H9 (cell line): Measurements from ENCODE around the gene RAD54L. TPM values are rescaled to one million over a fixed set of nuclear protein-coding genes. Genes with fewer than 3 reads are reported as not detected.
"Not testable (repeated sequence)": the region's sequence is repeated elsewhere in the genome, so short reads cannot be mapped to it uniquely, and the experiment has no call there.

ENCODE experiments used
- DNase-seq: peaks from one replicate; pipeline ENCODE4 v3.0.0-alpha.2; 2017
- H2AFZ ChIP-seq: one replicate; pipeline ENCODE4 v1.6.1; 2013; ENCODE audit warnings: mild to moderate bottlenecking, low read length, control low read depth, moderate library complexity
- H2AK5ac ChIP-seq: 2 replicates; pipeline ENCODE4 v1.6.1; 2013; ENCODE audit warnings: low read length, control low read depth, mixed read lengths; ENCODE audit not compliant: insufficient read length
- H2BK120ac ChIP-seq: one replicate; pipeline ENCODE4 v1.6.1; 2013; ENCODE audit warnings: low read depth, mild to moderate bottlenecking, low read length, control low read depth, inconsistent platforms; ENCODE audit not compliant: poor library complexity, severe bottlenecking
- H2BK12ac ChIP-seq: 2 replicates; pipeline ENCODE4 v1.6.1; 2013; ENCODE audit warnings: low read length, control low read depth, mixed read lengths, low read depth; ENCODE audit not compliant: insufficient read length
- H2BK15ac ChIP-seq: 2 replicates; pipeline ENCODE4 v1.6.1; 2013; ENCODE audit warnings: low read depth, low read length, control low read depth
- H2BK20ac ChIP-seq: one replicate; pipeline ENCODE4 v1.6.1; 2013; ENCODE audit warnings: low read depth, mild to moderate bottlenecking, low read length, control low read depth, inconsistent platforms; ENCODE audit not compliant: poor library complexity, severe bottlenecking
- H2BK5ac ChIP-seq: 2 replicates; pipeline ENCODE4 v1.6.1; 2013; ENCODE audit warnings: low read length, control low read depth, mixed read lengths; ENCODE audit not compliant: insufficient read length
- H3K14ac ChIP-seq: 2 replicates; pipeline ENCODE4 v1.6.1; 2013; ENCODE audit warnings: low read length, control low read depth; ENCODE audit not compliant: insufficient read depth
- H3K18ac ChIP-seq: 2 replicates; pipeline ENCODE4 v1.6.1; 2013; ENCODE audit warnings: low read depth, mild to moderate bottlenecking, mixed read lengths, low read length, control low read depth; ENCODE audit not compliant: insufficient read length
- H3K23ac ChIP-seq: 2 replicates; pipeline ENCODE4 v1.6.1; 2013; ENCODE audit warnings: low read length, control low read depth, mixed read lengths, low read depth; ENCODE audit not compliant: insufficient read length
- H3K23me2 ChIP-seq: 2 replicates; pipeline ENCODE4 v1.6.1; 2013; ENCODE audit warnings: low read depth, mild to moderate bottlenecking, mixed read lengths, low read length, control low read depth; ENCODE audit not compliant: insufficient read length, poor library complexity, severe bottlenecking
- H3K27ac ChIP-seq: 2 replicates; pipeline ENCODE4 v1.5.1; 2013; ENCODE audit warnings: low read length, control low read depth, mixed read lengths, low read depth; ENCODE audit not compliant: insufficient read length
- H3K27me3 ChIP-seq: 2 replicates; pipeline ENCODE4 v1.6.1; 2013; ENCODE audit warnings: low read length, control low read depth, inconsistent platforms; ENCODE audit not compliant: insufficient read depth
- H3K4ac ChIP-seq: 2 replicates; pipeline ENCODE4 v1.6.1; 2013; ENCODE audit warnings: low read depth, mild to moderate bottlenecking, control low read depth, inconsistent platforms, low read length, moderate library complexity
- H3K4me1 ChIP-seq: 2 replicates; pipeline ENCODE4 v1.6.1; 2013; ENCODE audit warnings: low read length, control low read depth, inconsistent platforms; ENCODE audit not compliant: insufficient read depth
- H3K4me2 ChIP-seq: 2 replicates; pipeline ENCODE4 v1.6.1; 2013; ENCODE audit warnings: low read length, control low read depth, mixed read lengths; ENCODE audit not compliant: insufficient read length, insufficient read depth
- H3K56ac ChIP-seq: 2 replicates; pipeline ENCODE4 v1.6.1; 2013; ENCODE audit warnings: low read depth, mild to moderate bottlenecking, mixed read lengths, low read length, control low read depth; ENCODE audit not compliant: insufficient read length
- H3K79me1 ChIP-seq: 2 replicates; pipeline ENCODE4 v1.6.1; 2013; ENCODE audit warnings: low read depth, mild to moderate bottlenecking, moderate library complexity, low read length, control low read depth, inconsistent platforms; ENCODE audit not compliant: insufficient read depth, poor library complexity, severe bottlenecking
- H3K79me2 ChIP-seq: 2 replicates; pipeline ENCODE4 v1.6.1; 2013; ENCODE audit warnings: low read length, control low read depth, inconsistent platforms; ENCODE audit not compliant: insufficient read depth
- H3K9ac ChIP-seq: 2 replicates; pipeline ENCODE4 v1.6.1; 2013; ENCODE audit warnings: low read length, control low read depth, mixed read lengths; ENCODE audit not compliant: insufficient read length; ENCODE audit errors: extremely low read depth
- H3K9me3 ChIP-seq: one replicate; pipeline ENCODE4 v1.6.1; 2013; ENCODE audit warnings: low read depth, low read length, inconsistent platforms; ENCODE audit not compliant: control insufficient read depth
- H3T11ph ChIP-seq: one replicate; pipeline ENCODE4 v1.6.1; 2013; ENCODE audit warnings: mild to moderate bottlenecking, low read length, control low read depth, inconsistent platforms
- H4K20me1 ChIP-seq: one replicate; pipeline ENCODE4 v1.6.1; 2013; ENCODE audit not compliant: control insufficient read depth, insufficient read length, insufficient read depth
- H4K5ac ChIP-seq: 2 replicates; pipeline ENCODE4 v1.6.1; 2013; ENCODE audit warnings: low read depth, mild to moderate bottlenecking, mixed read lengths, low read length, control low read depth; ENCODE audit not compliant: insufficient read length
- H4K8ac ChIP-seq: replicated peaks from 2 replicates; pipeline ENCODE4 v1.6.1; 2013; ENCODE audit warnings: low read length, control low read depth, mixed read lengths, low read depth; ENCODE audit not compliant: insufficient read length
- H4K91ac ChIP-seq: 2 replicates; pipeline ENCODE4 v1.6.1; 2013; ENCODE audit warnings: low read depth, mild to moderate bottlenecking, moderate library complexity, mixed read lengths, low read length, control low read depth; ENCODE audit not compliant: insufficient read length
- H3K27ac Mint-ChIP-seq, 3 experiments: 2 replicates in 2 of 3; 3 replicates in 1 of 3; pipeline ENCODE4 v1.8.0; 2020 to 2021; ENCODE audit warnings: mixed read lengths in 3 of 3, mild to moderate bottlenecking in 1 of 3, moderate library complexity in 1 of 3
- H3K27me3 Mint-ChIP-seq: 2 replicates; pipeline ENCODE4 v1.8.0; 2021; ENCODE audit warnings: low read depth, mild to moderate bottlenecking, moderate library complexity, mixed read lengths
- H3K36me3 Mint-ChIP-seq, 3 experiments: 2 replicates in 2 of 3; 3 replicates in 1 of 3; pipeline ENCODE4 v1.8.0; 2020 to 2021; ENCODE audit warnings: low read depth in 3 of 3, mixed read lengths in 3 of 3; ENCODE audit not compliant: insufficient read depth in 1 of 3
- H3K4me1 Mint-ChIP-seq, 2 experiments: 2 replicates each; pipeline ENCODE4 v1.8.0; 2020; ENCODE audit warnings: mixed read lengths in 2 of 2
- H3K4me3 Mint-ChIP-seq, 2 experiments: 2 replicates in 1 of 2; 3 replicates in 1 of 2; pipeline ENCODE4 v1.8.0; 2020 to 2021; ENCODE audit warnings: mild to moderate bottlenecking in 2 of 2, mixed read lengths in 2 of 2, moderate library complexity in 1 of 2
- H3K9me3 Mint-ChIP-seq, 2 experiments: 2 replicates in 1 of 2; 3 replicates in 1 of 2; pipeline ENCODE4 v1.8.0; 2020; ENCODE audit warnings: mild to moderate bottlenecking in 2 of 2, mixed read lengths in 2 of 2, moderate library complexity in 1 of 2
- WGBS: extraction: QIAGEN DNeasy Blood & Tissue Kit; methylation state at CpG from one replicate; pipeline ENCODE4 v1.1.7; 2013; ENCODE audit warnings: missing lambda C conversion rate, low lambda C conversion rate, mixed read lengths; ENCODE audit not compliant: insufficient read length; ENCODE audit errors: extremely low coverage; 5-methylcytosine and 5-hydroxymethylcytosine counted together
- total RNA-seq: library from RNA; stranded (reverse); gene quantifications from 2 replicates; pipeline ENCODE4 v1.2.1, GENCODE V29; 2021

The RAD54L gene
- total RNA-seq, 1 experiment from 2014 or later: 43.4 TPM

- not testable (repeated sequence) for H2BK20ac ChIP-seq, H3K27ac Mint-ChIP-seq, H3K4ac ChIP-seq, H4K8ac ChIP-seq, H2AK5ac ChIP-seq, H2AFZ ChIP-seq, H4K91ac ChIP-seq, H3T11ph ChIP-seq, H3K4me1 ChIP-seq, H3K27me3 Mint-ChIP-seq, H3K14ac ChIP-seq, H3K4me3 Mint-ChIP-seq, H3K56ac ChIP-seq, H3K23me2 ChIP-seq, H4K5ac ChIP-seq, H3K27ac ChIP-seq, H3K18ac ChIP-seq, H3K79me2 ChIP-seq, H3K79me1 ChIP-seq, H3K9ac ChIP-seq, H2BK5ac ChIP-seq, H2BK15ac ChIP-seq, DNase-seq, H3K4me2 ChIP-seq, H3K9me3 ChIP-seq, H3K4me1 Mint-ChIP-seq, H4K20me1 ChIP-seq, H2BK120ac ChIP-seq, H2BK12ac ChIP-seq, H3K27me3 ChIP-seq, H3K23ac ChIP-seq
- WGBS: no CpG with 5 or more reads among the region's 38 CpGs
- Mint-ChIP-seq H3K9me3 (peaks cover 29 to 34% of the 10 kb centered on the region in 2 experiments), H3K36me3 (peaks cover 8 to 14% (median 9%) of the 10 kb centered on the region in 3 experiments)
Observed at GRCh38 chr1:46241733-46242132, 5.8 kb upstream of the RAD54L start.
